Peyer's patch (tissue), 4 donors: Measurements from ENCODE around the gene GGT7.

Experiments used
- CTCF ChIP-seq, 6 experiments: fragments of 450-650 bp in 4 of 6; fragments of 200-600 bp in 2 of 6; sonication (generic) in 1 of 6; IDR thresholded peaks; one replicate each; pipeline ENCODE4 v1.5.1; 2017 to 2019; ENCODE audit warnings: antibody characterized with exemption in 6 of 6, mild to moderate bottlenecking in 3 of 6, moderate library complexity in 1 of 6
- POLR2A ChIP-seq, 2 donors: fragments of 450-650 bp; IDR thresholded peaks; one replicate each; pipeline ENCODE4 v1.5.1; 2017; ENCODE audit warnings: antibody characterized with exemption in 2 of 2, mild to moderate bottlenecking in 2 of 2, moderate library complexity in 2 of 2

DNA sequence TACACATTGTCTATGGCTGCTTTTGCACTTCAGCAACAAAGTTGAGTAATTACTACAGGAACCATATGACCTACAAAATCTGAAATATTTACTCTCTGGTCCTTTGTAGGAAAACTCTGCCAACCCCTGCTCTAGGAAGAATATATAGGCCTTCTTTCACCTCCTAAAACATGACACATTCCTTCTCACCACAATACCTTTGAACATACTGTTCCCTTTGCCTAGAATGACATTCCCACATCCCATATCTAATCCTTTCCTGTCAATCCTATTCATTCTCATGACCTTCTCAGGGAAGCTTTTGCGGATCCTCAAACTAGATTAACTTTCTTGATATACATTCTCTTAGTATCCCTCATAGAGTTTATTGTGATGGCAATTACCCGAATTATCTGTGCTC is 29.2 kb downstream of the GGT7 start:
- TF ChIP-seq CTCF (IDR thresholded peaks at IDR 0.05) (no peak), POLR2A (IDR thresholded peaks at IDR 0.05) (no peak)
